Parathyroid adenoma (tissue), 2 donors: Measurements from ENCODE around the gene WBP1L.

Experiments
- H2AFZ ChIP-seq: fragments of 300-600 bp; sonication (generic); one replicate; pipeline ENCODE4 v1.7.0; 2017; ENCODE audit warnings: antibody characterized with exemption, mild to moderate bottlenecking
- H3K27ac ChIP-seq: fragments of 300-600 bp; sonication (generic); one replicate; pipeline ENCODE4 v1.7.0; 2017
- H3K27me3 ChIP-seq: fragments of 300-600 bp; sonication (generic); one replicate; pipeline ENCODE4 v1.7.0; 2017; ENCODE audit warnings: low read length; ENCODE audit not compliant: control insufficient read depth, insufficient read depth
- H3K36me3 ChIP-seq: fragments of 300-600 bp; sonication (generic); one replicate; pipeline ENCODE4 v1.7.0; 2017; ENCODE audit warnings: low read length; ENCODE audit not compliant: control insufficient read depth, insufficient read depth
- H3K4me1 ChIP-seq: fragments of 300-600 bp; sonication (generic); one replicate; pipeline ENCODE4 v1.7.0; 2017; ENCODE audit warnings: control low read depth
- H3K4me2 ChIP-seq: fragments of 300-600 bp; sonication (generic); one replicate; pipeline ENCODE4 v1.7.0; 2017; ENCODE audit warnings: low read length
- H3K4me3 ChIP-seq: fragments of 300-600 bp; sonication (generic); one replicate; pipeline ENCODE4 v1.7.0; 2017; ENCODE audit warnings: low read depth, low read length
- H3K79me2 ChIP-seq: fragments of 300-600 bp; sonication (generic); one replicate; pipeline ENCODE4 v1.7.0; 2017; ENCODE audit warnings: control low read depth
- H3K9ac ChIP-seq: fragments of 300-600 bp; sonication (generic); one replicate; pipeline ENCODE4 v1.7.0; 2017; ENCODE audit warnings: mild to moderate bottlenecking
- H3K9me3 ChIP-seq: fragments of 300-600 bp; sonication (generic); one replicate; pipeline ENCODE4 v1.7.0; 2017; ENCODE audit warnings: low read length; ENCODE audit not compliant: control insufficient read depth
- TF ChIP-seq, protein P1 (sequence below): fragments of 300-600 bp; sonication (generic); IDR thresholded peaks from one replicate; pipeline ENCODE4 v1.7.0; 2017; ENCODE audit warnings: antibody characterized with exemption, mild to moderate bottlenecking
- donor health status: primary hyperparathyroidism.

Gene WBP1L

DNA sequence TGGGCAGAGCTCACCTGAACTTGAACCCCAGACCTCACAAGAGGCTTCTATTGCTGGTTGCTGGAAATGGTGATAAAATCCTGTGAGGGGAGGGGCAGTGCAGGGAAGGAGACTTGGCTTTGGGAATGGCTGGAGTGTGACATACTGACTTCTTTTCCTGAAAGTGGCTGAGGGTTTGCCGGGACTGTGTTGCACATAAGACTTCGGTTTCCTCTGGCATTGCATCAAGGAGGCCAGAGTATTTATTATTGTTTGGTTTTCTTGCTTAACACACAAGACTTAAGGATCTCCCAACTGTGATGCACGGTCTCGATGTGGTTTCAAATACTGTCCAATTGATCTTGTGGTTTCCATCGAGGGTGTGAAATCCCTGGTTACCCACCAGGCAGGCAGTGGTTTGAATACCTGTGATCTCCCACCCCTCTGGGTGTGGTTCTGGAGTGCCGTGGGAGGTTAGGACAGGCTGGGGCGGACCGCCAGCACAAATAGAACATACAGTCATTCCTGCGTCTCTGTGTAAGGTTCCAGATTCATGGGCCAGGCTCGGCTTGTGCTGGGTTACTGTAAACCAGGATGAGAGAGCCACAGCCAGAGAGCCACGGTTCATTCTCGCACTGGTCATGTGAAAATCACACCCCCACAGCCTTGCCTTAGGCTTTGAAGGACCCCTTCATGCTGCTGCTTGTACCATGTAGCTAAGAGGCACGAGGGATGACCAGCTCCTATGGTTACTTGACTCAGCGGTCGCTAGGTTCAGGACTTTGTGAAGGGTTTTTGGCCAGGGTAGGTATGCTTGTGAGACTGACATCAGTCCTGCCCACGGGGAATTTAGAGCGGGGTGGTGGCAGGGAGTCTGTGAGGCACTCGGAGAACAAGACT is 39.2 kb downstream of the WBP1L start:
- TF ChIP-seq, protein P1, sequence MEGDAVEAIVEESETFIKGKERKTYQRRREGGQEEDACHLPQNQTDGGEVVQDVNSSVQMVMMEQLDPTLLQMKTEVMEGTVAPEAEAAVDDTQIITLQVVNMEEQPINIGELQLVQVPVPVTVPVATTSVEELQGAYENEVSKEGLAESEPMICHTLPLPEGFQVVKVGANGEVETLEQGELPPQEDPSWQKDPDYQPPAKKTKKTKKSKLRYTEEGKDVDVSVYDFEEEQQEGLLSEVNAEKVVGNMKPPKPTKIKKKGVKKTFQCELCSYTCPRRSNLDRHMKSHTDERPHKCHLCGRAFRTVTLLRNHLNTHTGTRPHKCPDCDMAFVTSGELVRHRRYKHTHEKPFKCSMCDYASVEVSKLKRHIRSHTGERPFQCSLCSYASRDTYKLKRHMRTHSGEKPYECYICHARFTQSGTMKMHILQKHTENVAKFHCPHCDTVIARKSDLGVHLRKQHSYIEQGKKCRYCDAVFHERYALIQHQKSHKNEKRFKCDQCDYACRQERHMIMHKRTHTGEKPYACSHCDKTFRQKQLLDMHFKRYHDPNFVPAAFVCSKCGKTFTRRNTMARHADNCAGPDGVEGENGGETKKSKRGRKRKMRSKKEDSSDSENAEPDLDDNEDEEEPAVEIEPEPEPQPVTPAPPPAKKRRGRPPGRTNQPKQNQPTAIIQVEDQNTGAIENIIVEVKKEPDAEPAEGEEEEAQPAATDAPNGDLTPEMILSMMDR = no peak
- peak overlapping the region; percentile 33 for H3K4me2 ChIP-seq
- H3K79me2 ChIP-seq = peaks cover 55% of the 10 kb centered on the region
- no peak overlapping the region for H3K4me3 ChIP-seq
- H3K9me3 ChIP-seq = no peaks in the 10 kb centered on the region
- H3K4me1 ChIP-seq = peaks cover 51% of the 10 kb centered on the region
- no peaks in the 10 kb centered on the region for H3K27me3 ChIP-seq
- H3K9ac ChIP-seq = no peak overlapping the region
- H3K27ac ChIP-seq = peak overlapping the region; percentile 83
- H2AFZ ChIP-seq = no peak overlapping the region
- no peaks in the 10 kb centered on the region for H3K36me3 ChIP-seq

DNA sequence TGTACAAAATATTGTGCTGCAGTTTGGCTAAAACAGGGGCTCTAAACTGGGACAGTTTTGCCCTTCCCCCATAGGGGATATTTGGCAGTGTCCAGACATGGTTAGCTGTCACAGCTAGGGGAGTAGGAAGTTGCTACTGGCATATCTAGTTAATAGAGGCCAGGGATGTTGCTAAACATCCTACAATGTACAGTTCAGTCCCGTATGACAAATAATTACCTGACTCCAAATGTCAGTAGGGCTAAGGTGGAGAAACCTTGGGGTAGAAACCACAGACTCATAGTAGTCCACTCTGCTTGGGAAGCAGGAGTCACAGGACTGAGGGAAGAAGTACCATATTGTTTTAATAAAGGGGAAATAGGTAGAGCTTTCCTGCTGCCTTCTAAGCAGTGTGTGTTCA is 39.8 kb downstream of the WBP1L start:
- Histone ChIP-seq H3K9me3 (no peaks in the 10 kb centered on the region), H3K27ac (peak overlapping the region; percentile 83), H3K79me2 (peaks cover 55% of the 10 kb centered on the region), H2AFZ (no peak overlapping the region), H3K4me2 (no peak overlapping the region), H3K4me3 (no peak overlapping the region), H3K27me3 (no peaks in the 10 kb centered on the region), H3K4me1 (peaks cover 44% of the 10 kb centered on the region), H3K36me3 (no peaks in the 10 kb centered on the region), H3K9ac (no peak overlapping the region)
- TF ChIP-seq, protein P1 = no peak

DNA sequence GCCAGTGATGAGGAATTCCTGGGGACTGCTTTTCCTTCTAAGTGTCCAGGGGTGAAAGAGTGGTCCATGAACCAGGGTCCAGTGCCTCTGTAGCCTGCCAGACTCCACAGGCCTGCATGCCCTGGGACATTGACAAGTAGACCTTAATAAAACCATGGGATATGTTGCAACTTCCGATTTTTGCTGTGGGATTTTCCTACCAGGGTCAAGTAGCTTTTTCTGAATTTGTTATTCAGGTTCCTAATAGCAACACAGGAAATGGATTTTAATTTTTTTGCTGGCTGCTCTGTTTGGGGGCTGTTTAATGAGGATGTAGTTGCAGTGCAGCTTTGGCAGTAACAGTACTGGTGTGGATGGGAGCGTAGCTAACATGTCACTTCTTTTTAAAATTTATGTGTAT is 42.1 kb downstream of the WBP1L start:
- Histone ChIP-seq H3K9ac (no peak overlapping the region), H3K27ac (peak overlapping the region; percentile 61), H3K4me1 (peaks cover 29% of the 10 kb centered on the region), H3K9me3 (no peaks in the 10 kb centered on the region), H3K4me2 (no peak overlapping the region), H3K79me2 (peaks cover 55% of the 10 kb centered on the region), H2AFZ (no peak overlapping the region), H3K36me3 (no peaks in the 10 kb centered on the region), H3K27me3 (no peaks in the 10 kb centered on the region), H3K4me3 (no peak overlapping the region)
- TF ChIP-seq, protein P1 = no peak

DNA sequence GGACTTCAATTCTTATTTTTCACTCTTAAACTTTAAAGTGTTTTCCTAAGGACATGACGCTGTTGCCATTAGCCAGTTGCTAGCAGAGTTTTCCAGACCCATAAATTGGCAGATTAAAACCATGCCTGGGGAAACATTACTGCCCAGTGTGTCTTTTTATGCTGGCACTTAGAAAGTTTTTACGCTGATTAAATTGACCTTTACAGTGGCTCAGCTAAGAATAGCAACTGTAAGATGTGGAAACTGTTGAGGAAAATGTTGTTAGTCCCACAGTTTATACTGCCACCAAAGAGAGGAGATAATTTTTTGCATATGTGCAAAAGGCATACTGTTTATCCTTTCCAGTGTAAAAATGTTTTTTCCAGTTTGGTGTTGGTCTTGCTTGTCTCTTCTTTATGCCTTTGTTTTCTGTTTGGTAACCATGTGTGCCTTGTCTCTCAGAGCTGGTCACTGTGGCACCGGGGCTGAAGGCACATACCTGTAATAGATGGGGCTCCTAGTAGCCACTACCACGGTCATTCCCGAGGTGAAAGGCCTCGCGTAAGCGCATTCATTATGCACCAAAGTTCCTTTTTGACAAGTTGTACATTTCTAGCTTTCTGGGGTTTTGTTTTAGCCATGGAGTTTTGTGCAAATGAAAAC is 48.1 kb downstream of the WBP1L start:
- Histone ChIP-seq H3K27ac (peak overlapping the region; percentile 13), H3K4me3 (no peak overlapping the region), H3K79me2 (peaks cover 50% of the 10 kb centered on the region), H2AFZ (no peak overlapping the region), H3K27me3 (no peaks in the 10 kb centered on the region), H3K4me2 (peak overlapping the region; percentile 45), H3K9me3 (no peaks in the 10 kb centered on the region), H3K4me1 (peaks cover 30% of the 10 kb centered on the region), H3K36me3 (no peaks in the 10 kb centered on the region), H3K9ac (no peak overlapping the region)
- TF ChIP-seq, protein P1 = no peak
